A549 (cell line): Measurements from ENCODE around the gene TTK. TPM values are rescaled to one million over a fixed set of nuclear protein-coding genes. Genes with fewer than 3 reads are reported as not detected.

Source experiments
- ATAC-seq, 2 experiments: fragments of 200-7000 bp in 1 of 2; fragments of >200 bp in 1 of 2; cut with Nextera tagmentation in 1 of 2; cut with Tn5 transposase in 1 of 2; 3 replicates each; pipeline versions ENCODE4 v1.8.0 to v1.9.1; 2018 to 2020; ENCODE audit warnings: mild to moderate bottlenecking in 1 of 2, moderate library complexity in 1 of 2
- CTCF ChIA-PET: fragments of 300-600 bp; sonication (Branson Sonifier 250); formaldehyde crosslinking; extraction: SDS; loops from one replicate; lab custom pipeline; 2021; ENCODE audit warnings: antibody characterized with exemption, inconsistent platforms; lab: Yijun Ruan, JAX
- POLR2A ChIA-PET: fragments of 350-600 bp; formaldehyde crosslinking; extraction: SDS; loops from one replicate; lab custom pipeline; 2021; ENCODE audit warnings: antibody characterized with exemption, inconsistent platforms; lab: Yijun Ruan, JAX
- DNase-seq, 2 experiments: peaks; one replicate each; pipeline versions ENCODE4 v3.0.0 to v3.0.0-alpha.2; 2011 to 2016; ENCODE audit warnings: low read depth in 1 of 2, low spot score in 1 of 2
- FAIRE-seq: peaks from 2 replicates; lab custom pipeline; 2011; peaks lifted over from hg19 to GRCh38; lab: Jason Lieb, UNC
- H3K27ac ChIP-seq, 2 experiments: fragments of >200 bp; sonication (Bioruptor Twin); formaldehyde crosslinking; 3 replicates each; pipeline ENCODE4 v1.5.1; 2016 to 2017
- H3K4me1 ChIP-seq: fragments of >200 bp; sonication (Bioruptor Twin); formaldehyde crosslinking; 3 replicates; pipeline ENCODE4 v1.6.1; 2016
- H3K4me2 ChIP-seq: fragments of >200 bp; sonication (Bioruptor Twin); formaldehyde crosslinking; 3 replicates; pipeline ENCODE4 v1.6.1; 2016
- H3K4me3 ChIP-seq: fragments of >200 bp; sonication (Bioruptor Twin); formaldehyde crosslinking; 3 replicates; pipeline ENCODE4 v1.5.1; 2016
- H3K9me3 ChIP-seq: fragments of >200 bp; sonication (Bioruptor Twin); formaldehyde crosslinking; 3 replicates; pipeline ENCODE4 v1.6.1; 2016
- ATOH8 ChIP-seq: fragments of 250-450 bp; sonication (Bioruptor Pico); IDR thresholded peaks from 2 replicates; pipeline ENCODE4 v1.5.0; 2020; ENCODE audit warnings: low read depth, mild to moderate bottlenecking, moderate library complexity
- CBX8 ChIP-seq: fragments of 200-600 bp; sonication (generic); IDR thresholded peaks from 2 replicates; pipeline ENCODE4 v1.6.1; 2016
- CHD4 ChIP-seq: fragments of 200-600 bp; sonication (generic); IDR thresholded peaks from 2 replicates; pipeline ENCODE4 v1.6.1; 2016; ENCODE audit warnings: antibody characterized with exemption, mild to moderate bottlenecking, borderline replicate concordance
- ELK1 ChIP-seq: fragments of 150-350 bp; IDR thresholded peaks from 2 replicates; pipeline ENCODE4 v1.6.1; 2014; ENCODE audit warnings: low read depth, mild to moderate bottlenecking, low read length
- FOSB ChIP-seq: fragments of 250-450 bp; sonication (Bioruptor Pico); IDR thresholded peaks from 2 replicates; pipeline ENCODE4 v1.5.0; 2020; ENCODE audit warnings: mild to moderate bottlenecking, moderate library complexity
- FOSL2 ChIP-seq, 2 experiments: fragments of 450-650 bp in 1 of 2; fragments of >200 bp in 1 of 2; sonication (Bioruptor Twin) in 1 of 2; formaldehyde crosslinking; IDR thresholded peaks; 2 replicates each; pipeline versions ENCODE4 v1.5.0 to v1.6.1; 2016 to 2020; ENCODE audit warnings: mild to moderate bottlenecking in 1 of 2, moderate library complexity in 1 of 2
- FOXS1 ChIP-seq: fragments of 250-450 bp; sonication (Bioruptor Pico); IDR thresholded peaks from 2 replicates; pipeline ENCODE4 v1.5.0; 2020; ENCODE audit warnings: mild to moderate bottlenecking, moderate library complexity
- GATA3 ChIP-seq: IDR thresholded peaks from 2 replicates; pipeline ENCODE4 v1.6.1; 2012; ENCODE audit warnings: borderline replicate concordance
- KDM1A ChIP-seq: fragments of 200-600 bp; sonication (generic); IDR thresholded peaks from 2 replicates; pipeline ENCODE4 v1.6.1; 2016; ENCODE audit warnings: low read depth, mild to moderate bottlenecking
- MAFK ChIP-seq: fragments of 450-650 bp; IDR thresholded peaks from 2 replicates; pipeline ENCODE4 v1.6.1; 2014; ENCODE audit not compliant: partially characterized antibody
- MAZ ChIP-seq: fragments of 150-350 bp; IDR thresholded peaks from 2 replicates; pipeline ENCODE4 v1.6.1; 2014; ENCODE audit warnings: antibody characterized with exemption, low read depth, low read length, borderline replicate concordance
- POLR2A ChIP-seq: IDR thresholded peaks from 2 replicates; pipeline ENCODE4 v1.6.1; 2012; ENCODE audit warnings: mild to moderate bottlenecking, low read length
- RAD21 ChIP-seq, 2 experiments: fragments of >200 bp in 1 of 2; sonication (Bioruptor Twin) in 1 of 2; formaldehyde crosslinking in 1 of 2; IDR thresholded peaks in 1 of 2; conservative IDR thresholded peaks in 1 of 2; 2 replicates in 1 of 2; 3 replicates in 1 of 2; pipeline ENCODE4 v1.6.1; 2012 to 2018; ENCODE audit warnings: inconsistent platforms in 1 of 2
- RCOR1 ChIP-seq: fragments of 150-350 bp; IDR thresholded peaks from 2 replicates; pipeline ENCODE4 v1.6.1; 2014; ENCODE audit warnings: antibody characterized with exemption, low read length, low read depth
- REST ChIP-seq: fragments of 200-600 bp; sonication (generic); IDR thresholded peaks from 2 replicates; pipeline ENCODE4 v1.6.1; 2016; ENCODE audit warnings: antibody characterized with exemption, mild to moderate bottlenecking, moderate library complexity
- RFX5 ChIP-seq: fragments of 450-650 bp; IDR thresholded peaks from 2 replicates; pipeline ENCODE4 v1.7.1; 2014; ENCODE audit warnings: antibody characterized with exemption, mild to moderate bottlenecking, moderate library complexity
- RNF2 ChIP-seq: fragments of 200-600 bp; sonication (generic); IDR thresholded peaks from 2 replicates; pipeline ENCODE4 v1.6.1; 2016; ENCODE audit warnings: low read depth, mild to moderate bottlenecking, antibody characterized with exemption, moderate library complexity, borderline replicate concordance
- SMC3 ChIP-seq: fragments of >200 bp; sonication (Bioruptor Twin); formaldehyde crosslinking; IDR thresholded peaks from 3 replicates; pipeline ENCODE4 v1.6.1; 2018; ENCODE audit warnings: inconsistent platforms
- ZNF302 ChIP-seq: fragments of 250-450 bp; sonication (Bioruptor Pico); IDR thresholded peaks from 2 replicates; pipeline ENCODE4 v1.9.0; 2021; ENCODE audit warnings: inconsistent platforms, mild to moderate bottlenecking, moderate library complexity
- WGBS: methylation state at CpG from one replicate; pipeline ENCODE4 v1.1.6; 2017; ENCODE audit errors: missing lambda C conversion rate; 5-methylcytosine and 5-hydroxymethylcytosine counted together
- polyA plus RNA-seq, 4 experiments: library from polyadenylated mRNA; depleted of rRNA in 3 of 4; stranded (reverse); fragments of >200 nt; fragmentation: RNase III in 1 of 4; extraction: RNeasy Plus Mini Kit Qiagen cat#74134 plus additional on column Dnase treatment in 1 of 4; gene quantifications; 2 replicates in 3 of 4; 3 replicates in 1 of 4; pipeline ENCODE4 v1.2.3, GENCODE V29; 2011 to 2017
- TF ChIP-seq, protein P1 (sequence below): fragments of >200 bp; sonication (Bioruptor Twin); formaldehyde crosslinking; IDR thresholded peaks from 2 replicates; pipeline ENCODE4 v1.6.1; 2016
- TF ChIP-seq, protein P2 (sequence below): fragments of >200 bp; sonication (Bioruptor Twin); formaldehyde crosslinking; IDR thresholded peaks from 3 replicates; pipeline ENCODE4 v1.6.1; 2016

Gene TTK
- polyA plus RNA-seq, 2 of the 4 experiments (the other 2 are of a cell fraction): 21.2 to 30.6 TPM

GRCh38 chr6:79954849-79955248 is 49.6 kb upstream of the TTK start:
- POLR2A ChIA-PET: no interaction called here
- no peak for FAIRE-seq
- no peak overlapping the region for H3K4me2 ChIP-seq

GRCh38 chr6:79964607-79965081 is 39.8 kb upstream of the TTK start:
- ATAC-seq: no peak
- H3K27ac ChIP-seq: no peak overlapping the region
- no peaks in the 10 kb centered on the region for H3K9me3 ChIP-seq
- H3K4me2 ChIP-seq: no peak overlapping the region
- H3K4me1 ChIP-seq: no peaks in the 10 kb centered on the region
- DNase-seq: no peak
- POLR2A ChIA-PET: no interaction called here
- 53% methylated on average over 3 of the region's 3 CpGs for WGBS
- no peak for TF ChIP-seq FOSB (CRISPR knock-in tag)
- no peak for FAIRE-seq
- H3K4me3 ChIP-seq: no peak overlapping the region
- CTCF ChIA-PET: no interaction called here

More at GRCh38 chr6:79954849-79955248, 49.6 kb upstream of the TTK start:
- Histone ChIP-seq H3K4me1 (no peaks in the 10 kb centered on the region), H3K27ac (no peak overlapping the region)
- ATAC-seq (no peak), DNase-seq (no peak)
- CTCF ChIA-PET: interaction anchor here (1.3 kb wide), 1 partner anchor 138 kb away, joined by 5 read pairs; no protein-coding TSS in a partner anchor
- TF ChIP-seq POLR2A (no peak), RNF2 (no peak), ZNF302 (CRISPR knock-in tag) (no peak), RFX5 (no peak), SMC3 (no peak), FOSL2 (IDR thresholded peaks at IDR 0.05) (no peak), FOSL2 (CRISPR knock-in tag; IDR thresholded peaks at IDR 0.05) (no peak), KDM1A (no peak), MAFK (no peak), ATOH8 (no peak), RCOR1 (no peak), RAD21 (conservative IDR thresholded peaks at IDR 0.05 in 1 of 2, IDR thresholded peaks at IDR 0.05 in 1 of 2) (no peak), REST (no peak), ELK1 (no peak), GATA3 (no peak), MAZ (no peak), CHD4 (no peak), FOXS1 (CRISPR knock-in tag) (no peak), CBX8 (no peak)
- TF ChIP-seq, protein P1, sequence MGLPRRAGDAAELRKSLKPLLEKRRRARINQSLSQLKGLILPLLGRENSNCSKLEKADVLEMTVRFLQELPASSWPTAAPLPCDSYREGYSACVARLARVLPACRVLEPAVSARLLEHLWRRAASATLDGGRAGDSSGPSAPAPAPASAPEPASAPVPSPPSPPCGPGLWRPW: no peak
- TF ChIP-seq, protein P2, sequence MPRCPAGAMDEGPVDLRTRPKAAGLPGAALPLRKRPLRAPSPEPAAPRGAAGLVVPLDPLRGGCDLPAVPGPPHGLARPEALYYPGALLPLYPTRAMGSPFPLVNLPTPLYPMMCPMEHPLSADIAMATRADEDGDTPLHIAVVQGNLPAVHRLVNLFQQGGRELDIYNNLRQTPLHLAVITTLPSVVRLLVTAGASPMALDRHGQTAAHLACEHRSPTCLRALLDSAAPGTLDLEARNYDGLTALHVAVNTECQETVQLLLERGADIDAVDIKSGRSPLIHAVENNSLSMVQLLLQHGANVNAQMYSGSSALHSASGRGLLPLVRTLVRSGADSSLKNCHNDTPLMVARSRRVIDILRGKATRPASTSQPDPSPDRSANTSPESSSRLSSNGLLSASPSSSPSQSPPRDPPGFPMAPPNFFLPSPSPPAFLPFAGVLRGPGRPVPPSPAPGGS: no peak
- TF ChIP-seq, all 56 proteins: peak for 0
- H3K4me3 ChIP-seq: no peak overlapping the region
- no peaks in the 10 kb centered on the region for H3K9me3 ChIP-seq
